ENCODE data around the gene NR5A2. TPM values are rescaled to one million over a fixed set of nuclear protein-coding genes. Genes with fewer than 3 reads are reported as not detected.

Gene NR5A2
- total and polyA plus RNA-seq, 5 donors: 0.32 to 0.58 (median 0.52) TPM

GRCh38 chr1:200042552-200043335 lies 15.2 kb downstream of the NR5A2 start:
- DNase-seq (peak in 1 of 3 donors; percentile 56), ATAC-seq (peak in 1 of 2 donors; percentile 38)
- WGBS: 3% methylated on average over 48 of the region's 48 CpGs
- intact Hi-C loops (cut with DNase I): no loop called here
- Histone ChIP-seq H3K9me3 (ENCODE audit: control insufficient read depth, low read length) (no peaks in the 10 kb centered on the region), H3K4me3 (ENCODE audit: low read length) (peak overlapping the region; percentile 44), H3K27ac (ENCODE audit: low read length) (no peak overlapping the region), H3K4me1 (ENCODE audit: control insufficient read depth, insufficient read depth, low read length) (no peaks in the 10 kb centered on the region), H3K27me3 (ENCODE audit: control insufficient read depth, insufficient read depth) (no peaks in the 10 kb centered on the region)

DNA sequence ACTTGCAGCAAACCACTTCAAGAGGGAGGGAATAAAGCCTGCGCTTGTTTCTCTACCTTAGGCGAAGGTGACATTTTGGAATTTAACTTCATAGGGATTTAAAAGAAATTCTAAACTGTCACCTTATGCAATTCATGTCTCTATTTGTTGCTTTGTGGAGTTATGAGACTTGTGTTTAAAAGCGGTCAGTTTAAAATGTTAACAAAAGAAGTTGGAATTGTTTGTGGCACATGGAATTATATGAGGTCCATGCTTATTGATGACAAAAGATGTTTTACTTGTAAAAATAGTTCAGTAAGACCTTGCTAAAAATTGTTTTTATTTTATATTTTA lies 15.8 kb downstream of the NR5A2 start:
- DNase-seq (no peak), ATAC-seq (no peak)
- Histone ChIP-seq H3K4me3 (ENCODE audit: low read length) (peak overlapping the region; percentile 44), H3K27me3 (ENCODE audit: control insufficient read depth, insufficient read depth) (no peaks in the 10 kb centered on the region), H3K4me1 (ENCODE audit: control insufficient read depth, insufficient read depth, low read length) (no peaks in the 10 kb centered on the region), H3K27ac (ENCODE audit: low read length) (no peak overlapping the region), H3K9me3 (ENCODE audit: control insufficient read depth, low read length) (no peaks in the 10 kb centered on the region)
- intact Hi-C loops (cut with DNase I): no loop called here
- WGBS: 20% methylated on average over 3 of the region's 3 CpGs

DNA sequence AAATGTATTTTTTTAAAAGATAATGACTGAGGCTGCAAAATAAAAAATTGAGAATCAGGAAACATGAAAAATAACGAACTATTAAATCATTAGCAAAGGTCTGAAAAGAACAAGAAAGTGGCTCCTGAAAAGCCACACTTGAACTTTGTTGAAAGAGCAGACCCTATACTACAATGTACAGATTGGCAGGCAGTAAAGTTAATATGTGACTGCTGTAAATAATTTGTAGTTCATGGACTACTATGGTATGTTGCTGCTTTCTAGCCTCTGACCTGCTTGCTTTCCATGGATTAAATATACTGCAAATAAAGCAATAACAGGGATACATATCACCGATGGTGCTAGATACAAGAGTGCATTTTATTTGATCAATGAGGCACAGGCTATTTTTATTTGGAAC lies 18.6 kb downstream of the NR5A2 start:
- Histone ChIP-seq H3K4me1 (ENCODE audit: control insufficient read depth, insufficient read depth, low read length) (no peaks in the 10 kb centered on the region), H3K9me3 (ENCODE audit: control insufficient read depth, low read length) (no peaks in the 10 kb centered on the region), H3K27me3 (ENCODE audit: control insufficient read depth, insufficient read depth) (no peaks in the 10 kb centered on the region), H3K27ac (ENCODE audit: low read length) (no peak overlapping the region), H3K4me3 (ENCODE audit: low read length) (no peak overlapping the region)
- 84% methylated on average over 2 of the region's 2 CpGs for WGBS
- ATAC-seq (no peak), DNase-seq (no peak)
- intact Hi-C loops (cut with DNase I): no loop called here

GRCh38 chr1:200048244-200048643 lies 20.7 kb downstream of the NR5A2 start:
- H3K27ac ChIP-seq (ENCODE audit: low read length): no peak overlapping the region
- WGBS: 66% methylated on average over 5 of the region's 5 CpGs
- H3K4me1 ChIP-seq (ENCODE audit: control insufficient read depth, insufficient read depth, low read length): no peaks in the 10 kb centered on the region
- no peak for ATAC-seq
- H3K27me3 ChIP-seq (ENCODE audit: control insufficient read depth, insufficient read depth): no peaks in the 10 kb centered on the region
- H3K9me3 ChIP-seq (ENCODE audit: control insufficient read depth, low read length): no peaks in the 10 kb centered on the region
- no peak overlapping the region for H3K4me3 ChIP-seq (ENCODE audit: low read length)
- intact Hi-C loops (cut with DNase I): no loop called here
- no peak for DNase-seq

- intact Hi-C loops (cut with DNase I): no loop called here
- no peaks in the 10 kb centered on the region for H3K27me3 ChIP-seq (ENCODE audit: control insufficient read depth, insufficient read depth)
- no peaks in the 10 kb centered on the region for H3K9me3 ChIP-seq (ENCODE audit: control insufficient read depth, low read length)
- WGBS: 81% methylated on average over 7 of the region's 7 CpGs
- no peak overlapping the region for H3K4me3 ChIP-seq (ENCODE audit: low read length)
- H3K4me1 ChIP-seq (ENCODE audit: control insufficient read depth, insufficient read depth, low read length): no peaks in the 10 kb centered on the region
- H3K27ac ChIP-seq (ENCODE audit: low read length): no peak overlapping the region
- DNase-seq: no peak
- no peak for ATAC-seq
Observed at GRCh38 chr1:200049810-200050209, 22.3 kb downstream of the NR5A2 start.

DNA sequence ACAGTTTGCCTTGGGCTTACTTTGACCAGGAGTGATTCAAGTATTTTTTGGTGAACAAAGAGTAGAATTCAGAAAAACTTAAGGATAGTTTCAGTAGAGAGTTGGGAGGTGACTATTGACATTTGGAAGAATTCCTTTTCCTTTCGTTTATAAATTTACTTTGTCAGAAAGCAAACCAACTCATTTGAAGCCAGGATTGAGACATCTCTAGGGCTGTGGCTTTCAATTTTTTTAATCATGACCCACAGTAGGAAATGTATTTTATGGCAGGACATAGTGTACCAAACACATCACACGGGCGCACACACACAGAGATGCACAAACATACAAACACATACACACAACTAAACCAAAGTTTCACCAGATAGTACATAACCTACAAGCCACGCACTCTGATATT lies 24.1 kb downstream of the NR5A2 start:
- 93% methylated on average over 4 of the region's 4 CpGs for WGBS
- ATAC-seq: no peak
- intact Hi-C loops (cut with DNase I): no loop called here
- H3K9me3 ChIP-seq (ENCODE audit: control insufficient read depth, low read length): no peaks in the 10 kb centered on the region
- H3K4me3 ChIP-seq (ENCODE audit: low read length): no peak overlapping the region
- no peaks in the 10 kb centered on the region for H3K27me3 ChIP-seq (ENCODE audit: control insufficient read depth, insufficient read depth)
- DNase-seq: no peak
- H3K4me1 ChIP-seq (ENCODE audit: control insufficient read depth, insufficient read depth, low read length): no peaks in the 10 kb centered on the region
- no peak overlapping the region for H3K27ac ChIP-seq (ENCODE audit: low read length)

- Histone ChIP-seq H3K27me3 (ENCODE audit: control insufficient read depth, insufficient read depth) (no peaks in the 10 kb centered on the region), H3K4me3 (ENCODE audit: low read length) (no peak overlapping the region), H3K27ac (ENCODE audit: low read length) (no peak overlapping the region), H3K9me3 (ENCODE audit: control insufficient read depth, low read length) (no peaks in the 10 kb centered on the region), H3K4me1 (ENCODE audit: control insufficient read depth, insufficient read depth, low read length) (no peaks in the 10 kb centered on the region)
- DNase-seq (no peak), ATAC-seq (no peak)
- 61% methylated on average over 2 of the region's 2 CpGs for WGBS
- intact Hi-C loops (cut with DNase I): no loop called here
Observed at GRCh38 chr1:200053091-200053490, 25.6 kb downstream of the NR5A2 start.

- no peaks in the 10 kb centered on the region for H3K9me3 ChIP-seq (ENCODE audit: control insufficient read depth, low read length)
- H3K4me1 ChIP-seq (ENCODE audit: control insufficient read depth, insufficient read depth, low read length): no peaks in the 10 kb centered on the region
- no peak overlapping the region for H3K4me3 ChIP-seq (ENCODE audit: low read length)
- 73% methylated on average over 8 of the region's 8 CpGs for WGBS
- ATAC-seq (peak in 1 of 2 donors; percentile 24), DNase-seq (no peak)
- intact Hi-C loops (cut with DNase I): no loop called here
- H3K27me3 ChIP-seq (ENCODE audit: control insufficient read depth, insufficient read depth): no peaks in the 10 kb centered on the region
- no peak overlapping the region for H3K27ac ChIP-seq (ENCODE audit: low read length)
Observed at GRCh38 chr1:200053646-200054045, 26.1 kb downstream of the NR5A2 start.

- no peak for DNase-seq
- no peaks in the 10 kb centered on the region for H3K27me3 ChIP-seq (ENCODE audit: control insufficient read depth, insufficient read depth)
- H3K4me1 ChIP-seq (ENCODE audit: control insufficient read depth, insufficient read depth, low read length): no peaks in the 10 kb centered on the region
- H3K27ac ChIP-seq (ENCODE audit: low read length): no peak overlapping the region
- H3K9me3 ChIP-seq (ENCODE audit: control insufficient read depth, low read length): no peaks in the 10 kb centered on the region
- intact Hi-C loops (cut with DNase I): no loop called here
- ATAC-seq: no peak
- WGBS: 95% methylated on average over 15 of the region's 15 CpGs
- no peak overlapping the region for H3K4me3 ChIP-seq (ENCODE audit: low read length)
Observed at GRCh38 chr1:200058341-200058740, 30.8 kb downstream of the NR5A2 start.

- 43% methylated on average over 2 of the region's 2 CpGs for WGBS
- H3K4me3 ChIP-seq (ENCODE audit: low read length): no peak overlapping the region
- H3K9me3 ChIP-seq (ENCODE audit: control insufficient read depth, low read length): no peaks in the 10 kb centered on the region
- H3K4me1 ChIP-seq (ENCODE audit: control insufficient read depth, insufficient read depth, low read length): no peaks in the 10 kb centered on the region
- intact Hi-C loops (cut with DNase I): no loop called here
- no peak for DNase-seq
- H3K27ac ChIP-seq (ENCODE audit: low read length): no peak overlapping the region
- no peaks in the 10 kb centered on the region for H3K27me3 ChIP-seq (ENCODE audit: control insufficient read depth, insufficient read depth)
- no peak for ATAC-seq
Observed at GRCh38 chr1:200062143-200062542, 34.6 kb downstream of the NR5A2 start.

DNA sequence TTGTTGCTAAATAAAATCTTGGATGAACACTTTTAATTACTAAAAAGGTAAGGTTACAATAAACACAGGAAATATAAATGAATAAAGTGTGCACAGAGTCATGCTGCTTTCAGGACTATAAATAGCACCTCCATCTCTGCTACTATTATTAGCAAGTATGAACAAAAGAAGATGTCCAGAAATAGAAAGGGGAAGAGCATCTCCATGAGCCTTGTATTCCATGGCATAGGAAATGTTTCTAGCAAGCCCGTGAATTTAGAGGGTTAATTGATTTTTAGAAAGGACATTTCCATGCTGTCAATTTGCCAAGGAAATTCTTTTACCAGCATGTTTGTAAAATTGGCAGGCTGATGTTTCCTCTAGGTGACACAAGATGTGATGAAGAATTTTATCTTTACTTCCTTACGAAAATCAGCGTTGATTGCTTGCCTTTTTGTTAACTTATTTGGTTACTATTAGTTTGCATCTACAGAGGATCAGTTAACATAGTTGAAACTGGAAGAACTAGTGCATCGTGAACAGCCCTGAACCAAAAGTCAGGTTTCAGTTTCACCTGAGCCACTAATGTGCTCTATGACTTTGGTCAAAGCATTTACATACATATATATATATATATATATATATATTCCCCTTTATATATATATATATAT lies 45.3 kb downstream of the NR5A2 start:
- intact Hi-C loops (cut with DNase I): no loop called here
- DNase-seq (no peak), ATAC-seq (peak in 1 of 2 donors; percentile 45)
- Histone ChIP-seq H3K4me1 (ENCODE audit: control insufficient read depth, insufficient read depth, low read length) (peaks cover 3% of the 10 kb centered on the region), H3K4me3 (ENCODE audit: low read length) (no peak overlapping the region), H3K27me3 (ENCODE audit: control insufficient read depth, insufficient read depth) (no peaks in the 10 kb centered on the region), H3K27ac (ENCODE audit: low read length) (no peak overlapping the region), H3K9me3 (ENCODE audit: control insufficient read depth, low read length) (no peaks in the 10 kb centered on the region)
- 33% methylated on average over 4 of the region's 4 CpGs for WGBS

Measured in right cardiac atrium (tissue), 5 donors.